ENCODE data around the gene DCLRE1C.
A peak's percentile ranks its signal among the peaks of the same experiment; 100 is the strongest.
"Not testable (repeated sequence)": the region's sequence is repeated elsewhere in the genome, so short reads cannot be mapped to it uniquely, and the experiment has no call there.

Gene DCLRE1C

GRCh38 chr10:14878266-14879123 is 75.4 kb downstream of the DCLRE1C start, which contains the start of gene SUV39H2:
Gene SUV39H2 (plus strand): TSS chr10:14878866. CDS start chr10:14878889, 23 bp downstream.
- Histone ChIP-seq H3K4me1 (ENCODE audit: insufficient read depth, low read length) (peaks cover 21% of the 10 kb centered on the region), H3K9me3 (ENCODE audit: low read length) (no peaks in the 10 kb centered on the region), H3K4me3 (ENCODE audit: low read depth in 1 of 2, low read length in 2 of 2) (peak within 1 kb of the TSS; percentile 76 to 90), H3K27ac (ENCODE audit: low read depth, low read length) (peak within 1 kb of the TSS; percentile 94), H3K9ac (ENCODE audit: low read length) (peak within 1 kb of the TSS; percentile 70), H3K36me3 (ENCODE audit: insufficient read depth, low read length) (no peaks in the 10 kb centered on the region), H3K27me3 (ENCODE audit: control insufficient read depth in 1 of 2, insufficient read depth in 2 of 2, low read length in 2 of 2) (no peaks in the 10 kb centered on the region)

GRCh38 chr10:14876764-14877163 is 77.1 kb downstream of the DCLRE1C start:
- H3K9ac ChIP-seq (ENCODE audit: low read length) = no peak overlapping the region
- no peaks in the 10 kb centered on the region for H3K36me3 ChIP-seq (ENCODE audit: insufficient read depth, low read length)
- no peak overlapping the region for H3K4me3 ChIP-seq (ENCODE audit: low read depth in 1 of 2, low read length in 2 of 2)
- no peaks in the 10 kb centered on the region for H3K27me3 ChIP-seq (ENCODE audit: control insufficient read depth in 1 of 2, insufficient read depth in 2 of 2, low read length in 2 of 2)
- peaks cover 21% of the 10 kb centered on the region for H3K4me1 ChIP-seq (ENCODE audit: insufficient read depth, low read length)
- H3K27ac ChIP-seq (ENCODE audit: low read depth, low read length) = no peak overlapping the region
- H3K9me3 ChIP-seq (ENCODE audit: low read length) = no peaks in the 10 kb centered on the region

GRCh38 chr10:14875941-14876340 is 78.0 kb downstream of the DCLRE1C start:
- H3K4me1 ChIP-seq (ENCODE audit: insufficient read depth, low read length) = peaks cover 21% of the 10 kb centered on the region
- no peaks in the 10 kb centered on the region for H3K36me3 ChIP-seq (ENCODE audit: insufficient read depth, low read length)
- no peak overlapping the region for H3K4me3 ChIP-seq (ENCODE audit: low read depth in 1 of 2, low read length in 2 of 2)
- no peaks in the 10 kb centered on the region for H3K27me3 ChIP-seq (ENCODE audit: control insufficient read depth in 1 of 2, insufficient read depth in 2 of 2, low read length in 2 of 2)
- H3K9ac ChIP-seq (ENCODE audit: low read length) = no peak overlapping the region
- no peak overlapping the region for H3K27ac ChIP-seq (ENCODE audit: low read depth, low read length)
- no peaks in the 10 kb centered on the region for H3K9me3 ChIP-seq (ENCODE audit: low read length)

- Histone ChIP-seq H3K4me3 (ENCODE audit: low read depth in 1 of 2, low read length in 2 of 2) (no peak overlapping the region), H3K27me3 (ENCODE audit: control insufficient read depth in 1 of 2, insufficient read depth in 2 of 2, low read length in 2 of 2) (no peaks in the 10 kb centered on the region), H3K36me3 (ENCODE audit: insufficient read depth, low read length) (peaks cover 8% of the 10 kb centered on the region), H3K4me1 (ENCODE audit: insufficient read depth, low read length) (peaks cover 10% of the 10 kb centered on the region), H3K27ac (ENCODE audit: low read depth, low read length) (no peak overlapping the region), H3K9me3 (ENCODE audit: low read length) (no peaks in the 10 kb centered on the region), H3K9ac (ENCODE audit: low read length) (no peak overlapping the region)
Observed at GRCh38 chr10:14873090-14873760, 80.7 kb downstream of the DCLRE1C start.

- H3K4me3 ChIP-seq (ENCODE audit: low read depth in 1 of 2, low read length in 2 of 2); H3K27ac ChIP-seq (ENCODE audit: low read depth, low read length); H3K9me3 ChIP-seq (ENCODE audit: low read length); H3K27me3 ChIP-seq (ENCODE audit: control insufficient read depth in 1 of 2, insufficient read depth in 2 of 2, low read length in 2 of 2); H3K9ac ChIP-seq (ENCODE audit: low read length); H3K4me1 ChIP-seq (ENCODE audit: insufficient read depth, low read length): not testable (repeated sequence)
- peaks cover 25% of the 10 kb centered on the region for H3K36me3 ChIP-seq (ENCODE audit: insufficient read depth, low read length)
Observed at GRCh38 chr10:14864871-14865270, 89.0 kb downstream of the DCLRE1C start.

GRCh38 chr10:14864466-14864865 is 89.4 kb downstream of the DCLRE1C start:
- H3K9ac ChIP-seq (ENCODE audit: low read length); H3K27me3 ChIP-seq (ENCODE audit: control insufficient read depth in 1 of 2, insufficient read depth in 2 of 2, low read length in 2 of 2); H3K4me1 ChIP-seq (ENCODE audit: insufficient read depth, low read length); H3K27ac ChIP-seq (ENCODE audit: low read depth, low read length); H3K9me3 ChIP-seq (ENCODE audit: low read length); H3K4me3 ChIP-seq (ENCODE audit: low read depth in 1 of 2, low read length in 2 of 2): not testable (repeated sequence)
- peaks cover 22% of the 10 kb centered on the region for H3K36me3 ChIP-seq (ENCODE audit: insufficient read depth, low read length)

- no peaks in the 10 kb centered on the region for H3K27me3 ChIP-seq (ENCODE audit: control insufficient read depth in 1 of 2, insufficient read depth in 2 of 2, low read length in 2 of 2)
- H3K36me3 ChIP-seq (ENCODE audit: insufficient read depth, low read length) = peaks cover 15% of the 10 kb centered on the region
- no peak overlapping the region for H3K9ac ChIP-seq (ENCODE audit: low read length)
- no peaks in the 10 kb centered on the region for H3K9me3 ChIP-seq (ENCODE audit: low read length)
- H3K4me3 ChIP-seq (ENCODE audit: low read depth in 1 of 2, low read length in 2 of 2) = no peak overlapping the region
- no peaks in the 10 kb centered on the region for H3K4me1 ChIP-seq (ENCODE audit: insufficient read depth, low read length)
- H3K27ac ChIP-seq (ENCODE audit: low read depth, low read length) = no peak overlapping the region
Observed at GRCh38 chr10:14860791-14861190, 93.1 kb downstream of the DCLRE1C start.

GRCh38 chr10:14859775-14860174 is 94.1 kb downstream of the DCLRE1C start:
- Histone ChIP-seq H3K9ac (ENCODE audit: low read length) (no peak overlapping the region), H3K36me3 (ENCODE audit: insufficient read depth, low read length) (peaks cover 17% of the 10 kb centered on the region), H3K27ac (ENCODE audit: low read depth, low read length) (no peak overlapping the region), H3K9me3 (ENCODE audit: low read length) (no peaks in the 10 kb centered on the region), H3K4me3 (ENCODE audit: low read depth in 1 of 2, low read length in 2 of 2) (no peak overlapping the region), H3K27me3 (ENCODE audit: control insufficient read depth in 1 of 2, insufficient read depth in 2 of 2, low read length in 2 of 2) (no peaks in the 10 kb centered on the region), H3K4me1 (ENCODE audit: insufficient read depth, low read length) (no peaks in the 10 kb centered on the region)

- Histone ChIP-seq H3K4me3 (ENCODE audit: low read depth in 1 of 2, low read length in 2 of 2) (no peak overlapping the region), H3K36me3 (ENCODE audit: insufficient read depth, low read length) (peaks cover 17% of the 10 kb centered on the region), H3K9me3 (ENCODE audit: low read length) (no peaks in the 10 kb centered on the region), H3K27ac (ENCODE audit: low read depth, low read length) (no peak overlapping the region), H3K4me1 (ENCODE audit: insufficient read depth, low read length) (no peaks in the 10 kb centered on the region), H3K27me3 (ENCODE audit: control insufficient read depth in 1 of 2, insufficient read depth in 2 of 2, low read length in 2 of 2) (no peaks in the 10 kb centered on the region), H3K9ac (ENCODE audit: low read length) (no peak overlapping the region)
Observed at GRCh38 chr10:14859043-14859442, 94.9 kb downstream of the DCLRE1C start.

- Histone ChIP-seq H3K4me3 (ENCODE audit: low read depth in 1 of 2, low read length in 2 of 2) (no peak overlapping the region), H3K36me3 (ENCODE audit: insufficient read depth, low read length) (peaks cover 17% of the 10 kb centered on the region), H3K9ac (ENCODE audit: low read length) (no peak overlapping the region), H3K4me1 (ENCODE audit: insufficient read depth, low read length) (no peaks in the 10 kb centered on the region), H3K27me3 (ENCODE audit: control insufficient read depth in 1 of 2, insufficient read depth in 2 of 2, low read length in 2 of 2) (no peaks in the 10 kb centered on the region), H3K9me3 (ENCODE audit: low read length) (no peaks in the 10 kb centered on the region), H3K27ac (ENCODE audit: low read depth, low read length) (no peak overlapping the region)
Observed at GRCh38 chr10:14858338-14858960, 95.4 kb downstream of the DCLRE1C start.

GRCh38 chr10:14855453-14855852 is 98.4 kb downstream of the DCLRE1C start:
- no peak overlapping the region for H3K4me3 ChIP-seq (ENCODE audit: low read depth in 1 of 2, low read length in 2 of 2)
- H3K9ac ChIP-seq (ENCODE audit: low read length) = no peak overlapping the region
- H3K27ac ChIP-seq (ENCODE audit: low read depth, low read length) = no peak overlapping the region
- H3K4me1 ChIP-seq (ENCODE audit: insufficient read depth, low read length) = no peaks in the 10 kb centered on the region
- H3K9me3 ChIP-seq (ENCODE audit: low read length) = no peaks in the 10 kb centered on the region
- H3K27me3 ChIP-seq (ENCODE audit: control insufficient read depth in 1 of 2, insufficient read depth in 2 of 2, low read length in 2 of 2) = no peaks in the 10 kb centered on the region
- peaks cover 15% of the 10 kb centered on the region for H3K36me3 ChIP-seq (ENCODE audit: insufficient read depth, low read length)
